Endothelial cell of umbilical vein (primary cell): Measurements from ENCODE around the gene MITD1.

Source experiments
- EZH2 ChIP-seq: IDR thresholded peaks from 2 replicates; pipeline ENCODE4 v1.6.1; 2012; ENCODE audit warnings: borderline replicate concordance, low read depth, mild to moderate bottlenecking, moderate library complexity, low read length, inconsistent platforms; ENCODE audit not compliant: severe bottlenecking
- POLR2A ChIP-seq: IDR thresholded peaks from 2 replicates; pipeline ENCODE4 v1.6.1; 2012; ENCODE audit warnings: low read depth, mild to moderate bottlenecking, control low read depth, low read length
- POLR2AphosphoS5 ChIP-seq: IDR thresholded peaks from 2 replicates; pipeline ENCODE4 v1.6.1; 2012; ENCODE audit warnings: low read depth, mild to moderate bottlenecking, control low read depth, low read length, moderate library complexity; ENCODE audit not compliant: insufficient read depth
- TF ChIP-seq, protein P1 (sequence below), 2 donors: IDR thresholded peaks; 1 replicate in 1 of 2; 2 replicates in 1 of 2; pipeline ENCODE4 v1.5.1; 2011; ENCODE audit warnings: low read length in 2 of 2, mild to moderate bottlenecking in 2 of 2, moderate library complexity in 2 of 2, control low read depth in 1 of 2, inconsistent platforms in 1 of 2, low read depth in 1 of 2; ENCODE audit not compliant: insufficient read depth in 1 of 2; ENCODE audit errors: extremely low read depth in 1 of 2

DNA sequence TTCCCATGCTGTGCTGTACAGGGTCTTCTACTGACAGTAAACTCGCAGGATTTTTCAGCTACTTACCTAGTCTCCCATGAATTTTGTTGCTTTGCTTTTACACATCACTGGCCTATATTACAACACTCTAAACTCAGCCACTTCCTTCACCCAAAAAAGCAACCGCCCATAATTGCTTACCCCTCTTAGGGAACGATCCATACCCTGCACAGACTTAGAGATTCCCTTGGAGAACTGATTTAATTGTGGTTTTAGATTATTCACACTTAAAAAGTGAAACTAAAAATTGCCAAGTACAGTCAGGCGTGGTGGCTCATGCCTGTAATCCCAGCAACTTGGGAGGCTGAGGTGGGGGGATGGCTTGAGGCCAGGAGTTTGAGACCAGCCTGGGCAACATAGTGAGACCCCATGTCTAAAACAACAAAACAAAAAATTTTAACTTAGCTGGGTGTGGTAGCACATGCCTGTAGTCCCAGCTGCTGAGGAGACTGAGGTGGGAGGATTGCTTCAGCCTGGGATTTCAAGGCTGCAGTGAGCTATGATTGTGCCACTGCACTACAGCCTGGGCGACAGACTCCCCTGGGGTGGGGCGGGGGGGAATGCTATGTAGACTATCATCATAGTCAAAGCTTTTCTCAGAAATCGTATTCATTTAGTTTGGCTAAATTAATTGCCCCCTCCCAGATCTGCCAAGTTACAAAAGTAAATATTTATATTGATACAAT lies 19.4 kb upstream of the MITD1 start:
- TF ChIP-seq POLR2A (no peak), POLR2AphosphoS5 (no peak), EZH2 (no peak)
- TF ChIP-seq, protein P1, sequence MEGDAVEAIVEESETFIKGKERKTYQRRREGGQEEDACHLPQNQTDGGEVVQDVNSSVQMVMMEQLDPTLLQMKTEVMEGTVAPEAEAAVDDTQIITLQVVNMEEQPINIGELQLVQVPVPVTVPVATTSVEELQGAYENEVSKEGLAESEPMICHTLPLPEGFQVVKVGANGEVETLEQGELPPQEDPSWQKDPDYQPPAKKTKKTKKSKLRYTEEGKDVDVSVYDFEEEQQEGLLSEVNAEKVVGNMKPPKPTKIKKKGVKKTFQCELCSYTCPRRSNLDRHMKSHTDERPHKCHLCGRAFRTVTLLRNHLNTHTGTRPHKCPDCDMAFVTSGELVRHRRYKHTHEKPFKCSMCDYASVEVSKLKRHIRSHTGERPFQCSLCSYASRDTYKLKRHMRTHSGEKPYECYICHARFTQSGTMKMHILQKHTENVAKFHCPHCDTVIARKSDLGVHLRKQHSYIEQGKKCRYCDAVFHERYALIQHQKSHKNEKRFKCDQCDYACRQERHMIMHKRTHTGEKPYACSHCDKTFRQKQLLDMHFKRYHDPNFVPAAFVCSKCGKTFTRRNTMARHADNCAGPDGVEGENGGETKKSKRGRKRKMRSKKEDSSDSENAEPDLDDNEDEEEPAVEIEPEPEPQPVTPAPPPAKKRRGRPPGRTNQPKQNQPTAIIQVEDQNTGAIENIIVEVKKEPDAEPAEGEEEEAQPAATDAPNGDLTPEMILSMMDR (IDR thresholded peaks at IDR 0.05; ENCODE audit: extremely low read depth in 1 of 2, insufficient read depth in 1 of 2, low read depth in 1 of 2, low read length in 2 of 2): no peak
